GM19463 (cell line): ENCODE data around the gene GRIK5.
A peak's percentile ranks its signal among the peaks of the same experiment; 100 is the strongest.
"Not testable (repeated sequence)": the region's sequence is repeated elsewhere in the genome, so short reads cannot be mapped to it uniquely, and the experiment has no call there.

Experiments used
- ATAC-seq: cut with Tn5 transposase; IDR thresholded peaks from one replicate; pipeline ENCODE4 v1.9.1; 2021; ENCODE audit warnings: mild to moderate bottlenecking, moderate library complexity; ENCODE audit not compliant: unreplicated experiment

The GRIK5 gene

GRCh38 chr19:41991925-41992569 is 78.0 kb downstream of the GRIK5 start:
- not testable (repeated sequence) for ATAC-seq

- no peak for ATAC-seq
Measured at GRCh38 chr19:41991025-41991424, 79.0 kb downstream of the GRIK5 start.

GRCh38 chr19:41990615-41991014 is 79.4 kb downstream of the GRIK5 start:
- ATAC-seq: no peak

- no peak for ATAC-seq
Measured at GRCh38 chr19:41990028-41990427, 80.0 kb downstream of the GRIK5 start.

- no peak for ATAC-seq
Measured at GRCh38 chr19:41988947-41989346, 81.1 kb downstream of the GRIK5 start.

- no peak for ATAC-seq
Measured at GRCh38 chr19:41987141-41987860, 82.7 kb downstream of the GRIK5 start.

GRCh38 chr19:41984961-41985360 is 85.0 kb downstream of the GRIK5 start:
- no peak for ATAC-seq

GRCh38 chr19:41981724-41982123 is 88.3 kb downstream of the GRIK5 start:
- ATAC-seq: no peak

GRCh38 chr19:41978470-41978869 is 91.5 kb downstream of the GRIK5 start:
- no peak for ATAC-seq

GRCh38 chr19:41977916-41978315 is 92.1 kb downstream of the GRIK5 start:
- ATAC-seq: no peak

GRCh38 chr19:41974652-41975051 is 95.4 kb downstream of the GRIK5 start:
- no peak for ATAC-seq

GRCh38 chr19:41971363-41971762 is 98.6 kb downstream of the GRIK5 start:
- ATAC-seq: no peak

- ATAC-seq: no peak
Measured at GRCh38 chr19:41969772-41970458, 100.1 kb downstream of the GRIK5 start.

GRCh38 chr19:41968751-41969595 is 101.0 kb downstream of the GRIK5 start:
- ATAC-seq: no peak

- ATAC-seq: no peak
Measured at GRCh38 chr19:41967054-41967783, 102.8 kb downstream of the GRIK5 start.

- no peak for ATAC-seq
Measured at GRCh38 chr19:41965106-41965505, 104.9 kb downstream of the GRIK5 start.

- no peak for ATAC-seq
Measured at GRCh38 chr19:41960973-41961372, 109.0 kb downstream of the GRIK5 start.

GRCh38 chr19:41959056-41960053 is 110.7 kb downstream of the GRIK5 start, which contains the start of gene RABAC1:
TSS of gene RABAC1 (minus strand) at chr19:41959321. CDS start at chr19:41959292, 29 bp downstream.
- ATAC-seq: peak; percentile 88
